H1 (cell line): ENCODE measurements around the gene GUCY1A1. TPM values are rescaled to one million over a fixed set of nuclear protein-coding genes. Genes with fewer than 3 reads are reported as not detected.

Experiments used
- CREB1 ChIP-seq: IDR thresholded peaks from 2 replicates; pipeline ENCODE4 v1.6.1; 2012; ENCODE audit warnings: inconsistent platforms
- KDM1A ChIP-seq: fragments of 200-600, 300-600 bp; sonication (generic); IDR thresholded peaks from 2 replicates; pipeline ENCODE4 v1.7.1; 2016; ENCODE audit warnings: mild to moderate bottlenecking, low read length, borderline replicate concordance
- SP1 ChIP-seq: IDR thresholded peaks from 2 replicates; pipeline ENCODE4 v1.6.1; 2011; ENCODE audit warnings: low read depth, low read length
- polyA plus RNA-seq, 7 experiments: library from polyadenylated mRNA; depleted of rRNA in 3 of 7; stranded (reverse) in 5 of 7; unstranded in 2 of 7; fragments of >200 nt in 5 of 7; fragments of 200-250 nt in 2 of 7; gene quantifications; 1 replicate in 5 of 7; 2 replicates in 1 of 7; 4 replicates in 1 of 7; pipeline versions ENCODE4 v1.2.1 to v1.2.3, GENCODE V29; 2011 to 2013; ENCODE audit warnings: missing spikeins in 2 of 7, mixed read lengths in 2 of 7
- total RNA-seq: library from RNA; stranded (reverse); fragmentation: NEBNext Ultra II Directional; extraction: Animal tissue kit (Norgen Biotek cat#: 25700); gene quantifications from 2 replicates; pipeline ENCODE4 v1.2.1, GENCODE V29; 2021

The GUCY1A1 gene
- total and polyA plus RNA-seq, 2 of the 8 experiments (the other 6 are each of a cell fraction or from before 2014, with no cell fraction given), result not detected

DNA sequence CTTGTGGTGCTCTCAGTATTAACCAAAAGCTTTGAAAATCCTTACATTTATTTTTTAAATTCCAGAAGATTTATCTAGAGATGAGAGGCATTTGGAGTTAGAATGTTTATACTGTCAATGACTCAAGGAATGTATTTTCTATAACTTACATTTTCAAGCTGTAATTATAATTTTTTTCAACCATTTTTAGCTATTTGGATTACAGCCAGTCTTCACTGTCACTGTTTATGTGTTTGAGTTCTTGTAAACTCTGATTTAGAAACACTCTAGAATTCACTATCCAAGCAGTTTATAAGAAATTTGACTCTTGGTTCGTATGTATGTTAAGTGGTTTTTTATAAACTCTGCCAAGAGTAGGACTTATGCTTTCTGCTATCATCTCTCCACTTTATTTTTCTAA, 36.7 kb upstream of the GUCY1A1 start (continued):
- no peak for TF ChIP-seq CREB1
- no peak for TF ChIP-seq KDM1A
- no peak for TF ChIP-seq SP1
